Bronchial epithelial cell (primary cell): ENCODE measurements around the gene FAM114A2. TPM values are rescaled to one million over a fixed set of nuclear protein-coding genes. Genes with fewer than 3 reads are reported as not detected.
A peak's percentile ranks its signal among the peaks of the same experiment; 100 is the strongest.

Source experiments
- DNase-seq: peaks from one replicate; pipeline ENCODE4 v3.0.0-alpha.2; 2010; ENCODE audit warnings: low read depth
- FAIRE-seq: peaks from 2 replicates; lab custom pipeline; 2011; peaks lifted over from hg19 to GRCh38; lab: Jason Lieb, UNC
- H3K27me3 ChIP-seq: 2 replicates; pipeline ENCODE4 v1.5.1; 2011; ENCODE audit warnings: low read length; ENCODE audit not compliant: control insufficient read depth, insufficient read depth
- H3K36me3 ChIP-seq: 2 replicates; pipeline ENCODE4 v1.5.1; 2011; ENCODE audit warnings: low read length; ENCODE audit not compliant: control insufficient read depth, insufficient read depth
- H3K4me3 ChIP-seq: 2 replicates; pipeline ENCODE4 v1.5.1; 2011; ENCODE audit warnings: mild to moderate bottlenecking, low read depth, low read length, control low read depth
- total RNA-seq: library from RNA; depleted of rRNA; stranded (reverse); fragments of >200 nt; gene quantifications from 2 replicates; pipeline ENCODE4 v1.2.1, GENCODE V29; 2014
- TF ChIP-seq, protein P1 (sequence below): IDR thresholded peaks from 2 replicates; pipeline ENCODE4 v1.5.1; 2011; ENCODE audit warnings: mild to moderate bottlenecking, moderate library complexity, low read length, control low read depth, inconsistent platforms; ENCODE audit not compliant: insufficient read depth, severe bottlenecking

FAM114A2 gene
- 19.7 and 27.1 TPM in 2 replicates for total RNA-seq

DNA sequence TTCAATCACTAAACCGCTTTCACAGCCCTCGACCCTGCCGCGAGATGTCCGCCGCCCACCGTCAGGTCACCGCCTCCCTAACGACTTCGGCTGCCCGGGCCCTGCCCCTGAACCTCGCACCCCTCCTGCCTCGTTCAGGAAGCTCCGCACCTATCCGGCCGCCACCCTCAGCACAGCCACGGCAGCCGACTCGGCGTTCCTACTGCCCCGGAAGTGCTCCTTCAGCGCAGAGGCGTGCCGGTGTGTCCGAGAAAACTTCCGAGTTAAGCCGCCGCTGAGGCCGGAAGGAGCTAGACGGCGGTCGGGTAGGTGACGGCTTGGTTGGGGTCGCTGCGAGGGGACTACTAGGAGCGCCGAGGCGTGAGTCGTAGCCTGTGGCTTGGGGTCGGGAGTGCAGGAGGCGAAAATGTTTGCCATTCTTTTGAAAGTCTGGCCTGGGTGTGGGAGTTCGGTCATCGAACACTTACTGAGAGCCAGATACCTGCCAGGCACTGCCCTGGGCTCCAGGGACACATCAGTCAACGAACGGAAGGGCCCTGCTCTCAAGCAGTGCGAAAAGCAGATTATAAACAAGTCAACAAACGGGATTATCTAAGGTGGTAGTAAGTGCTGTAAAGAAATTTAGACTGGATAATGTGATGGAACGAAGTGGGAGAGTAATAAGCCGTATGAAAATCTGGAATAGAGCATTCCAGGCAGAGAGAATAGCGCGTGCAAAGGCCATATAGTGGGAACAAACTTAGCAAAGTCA lies at the start of gene FAM114A2, which contains the start of gene MFAP3:
TSS of gene FAM114A2 (minus strand) at position 204 of the 751 bp plus-strand sequence. CDS start 3,957 bp downstream, outside the sequence.
TSS of gene MFAP3 (plus strand) at position 261 of the 751 bp plus-strand sequence. CDS start 10,756 bp downstream, outside the sequence.
- DNase-seq (peak; percentile 81), FAIRE-seq (no peak)
- TF ChIP-seq, protein P1, sequence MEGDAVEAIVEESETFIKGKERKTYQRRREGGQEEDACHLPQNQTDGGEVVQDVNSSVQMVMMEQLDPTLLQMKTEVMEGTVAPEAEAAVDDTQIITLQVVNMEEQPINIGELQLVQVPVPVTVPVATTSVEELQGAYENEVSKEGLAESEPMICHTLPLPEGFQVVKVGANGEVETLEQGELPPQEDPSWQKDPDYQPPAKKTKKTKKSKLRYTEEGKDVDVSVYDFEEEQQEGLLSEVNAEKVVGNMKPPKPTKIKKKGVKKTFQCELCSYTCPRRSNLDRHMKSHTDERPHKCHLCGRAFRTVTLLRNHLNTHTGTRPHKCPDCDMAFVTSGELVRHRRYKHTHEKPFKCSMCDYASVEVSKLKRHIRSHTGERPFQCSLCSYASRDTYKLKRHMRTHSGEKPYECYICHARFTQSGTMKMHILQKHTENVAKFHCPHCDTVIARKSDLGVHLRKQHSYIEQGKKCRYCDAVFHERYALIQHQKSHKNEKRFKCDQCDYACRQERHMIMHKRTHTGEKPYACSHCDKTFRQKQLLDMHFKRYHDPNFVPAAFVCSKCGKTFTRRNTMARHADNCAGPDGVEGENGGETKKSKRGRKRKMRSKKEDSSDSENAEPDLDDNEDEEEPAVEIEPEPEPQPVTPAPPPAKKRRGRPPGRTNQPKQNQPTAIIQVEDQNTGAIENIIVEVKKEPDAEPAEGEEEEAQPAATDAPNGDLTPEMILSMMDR = no peak
- H3K27me3 ChIP-seq = no peaks in the 10 kb centered on the region
- no peaks in the 10 kb centered on the region for H3K36me3 ChIP-seq
- H3K4me3 ChIP-seq = peak within 1 kb of the TSS; percentile 84

GRCh38 chr5:154087260-154087659 lies 48.5 kb upstream of the FAM114A2 start:
- TF ChIP-seq, protein P1 = no peak
- FAIRE-seq (no peak), DNase-seq (no peak)
- Histone ChIP-seq H3K36me3 (no peaks in the 10 kb centered on the region), H3K27me3 (no peaks in the 10 kb centered on the region), H3K4me3 (no peak overlapping the region)

DNA sequence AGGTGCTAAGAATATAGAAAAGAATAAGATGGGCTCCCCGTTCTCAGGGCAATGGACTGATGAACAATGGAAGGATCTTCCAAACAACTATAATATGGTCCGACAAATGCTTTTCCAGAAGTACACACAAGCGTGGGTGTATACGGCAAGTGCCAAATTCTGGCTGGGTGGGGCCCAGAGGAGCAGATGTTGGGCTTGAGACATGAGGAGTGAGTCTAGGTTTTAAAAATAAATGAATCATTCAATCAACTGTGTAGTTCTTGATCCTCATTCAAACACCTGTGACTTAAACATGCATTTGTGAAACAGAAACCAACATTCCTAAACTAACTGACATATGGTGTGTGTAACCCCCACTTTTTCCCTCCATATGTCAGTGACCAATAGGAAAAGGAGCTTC lies 47.9 kb upstream of the FAM114A2 start:
- TF ChIP-seq, protein P1 = no peak
- Histone ChIP-seq H3K27me3 (no peaks in the 10 kb centered on the region), H3K4me3 (no peak overlapping the region), H3K36me3 (no peaks in the 10 kb centered on the region)
- FAIRE-seq = no peak
- DNase-seq = no peak

DNA sequence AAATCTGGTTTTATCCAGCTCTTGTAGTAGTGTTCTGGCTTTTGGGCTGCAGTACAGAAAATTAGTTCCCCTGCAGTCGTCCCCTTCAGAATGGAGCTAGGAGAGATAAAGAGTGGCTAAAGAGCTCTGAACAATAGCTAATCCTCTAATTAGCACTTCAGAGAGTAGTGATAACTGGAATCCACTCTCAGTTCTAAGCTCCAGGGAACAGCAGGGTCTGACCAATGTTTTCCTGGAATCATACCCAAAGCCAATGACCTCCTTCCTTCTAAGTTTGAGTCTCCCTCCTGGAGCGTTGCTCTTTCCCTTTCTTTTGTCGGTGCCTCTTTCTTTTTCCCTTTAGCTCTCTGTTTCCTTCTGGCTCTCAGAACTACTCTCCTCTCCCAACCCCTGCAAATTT lies 47.4 kb upstream of the FAM114A2 start:
- TF ChIP-seq, protein P1 = no peak
- FAIRE-seq (no peak), DNase-seq (no peak)
- Histone ChIP-seq H3K27me3 (no peaks in the 10 kb centered on the region), H3K4me3 (no peak overlapping the region), H3K36me3 (no peaks in the 10 kb centered on the region)

GRCh38 chr5:154084062-154084639 lies 45.4 kb upstream of the FAM114A2 start:
- no peak for FAIRE-seq
- no peak overlapping the region for H3K4me3 ChIP-seq
- TF ChIP-seq, protein P1 = no peak
- H3K27me3 ChIP-seq = no peaks in the 10 kb centered on the region
- no peak for DNase-seq
- no peaks in the 10 kb centered on the region for H3K36me3 ChIP-seq
